Measurements from ENCODE around the gene ZFAND3.

The ZFAND3 gene, protein sequence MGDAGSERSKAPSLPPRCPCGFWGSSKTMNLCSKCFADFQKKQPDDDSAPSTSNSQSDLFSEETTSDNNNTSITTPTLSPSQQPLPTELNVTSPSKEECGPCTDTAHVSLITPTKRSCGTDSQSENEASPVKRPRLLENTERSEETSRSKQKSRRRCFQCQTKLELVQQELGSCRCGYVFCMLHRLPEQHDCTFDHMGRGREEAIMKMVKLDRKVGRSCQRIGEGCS

GRCh38 chr6:37819177-37819801, at the start of gene ZFAND3:
Gene ZFAND3, plus strand, starts transcription at chr6:37819727. Its CDS starts 219 bp downstream, at chr6:37819946.
- peak; percentile 96 for DNase-seq

DNA sequence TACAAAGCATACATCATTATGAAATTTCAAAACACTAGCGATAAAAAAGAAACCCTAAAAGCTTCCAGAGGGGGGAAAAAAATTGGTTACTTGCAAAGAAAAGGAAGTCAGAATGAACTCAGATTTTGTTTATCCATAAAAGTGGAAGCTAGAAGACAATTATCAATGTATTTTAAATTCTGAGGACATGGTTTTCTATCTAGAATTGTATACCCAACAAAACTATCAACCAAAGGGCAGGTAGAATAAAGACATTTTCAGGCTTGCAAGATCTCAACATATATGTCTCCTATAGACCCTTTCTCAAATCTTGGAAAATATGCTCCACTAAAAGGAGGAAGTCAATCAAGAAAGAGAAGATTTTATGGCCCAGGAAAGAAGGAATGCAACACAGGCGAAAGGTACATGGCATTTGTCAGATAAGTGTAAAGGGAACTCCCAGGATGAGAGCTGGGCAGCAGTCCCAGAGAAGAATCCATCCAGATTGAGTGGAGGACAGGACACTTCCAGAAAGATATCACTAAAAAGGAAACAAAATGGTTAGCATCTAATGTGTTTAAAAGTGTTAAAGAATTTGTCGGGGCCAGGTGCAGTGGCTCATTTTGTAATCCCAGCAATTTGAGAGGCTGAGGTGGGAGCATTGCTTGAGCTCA, 45.4 kb upstream of the ZFAND3 start:
- no peak for DNase-seq

GRCh38 chr6:37776566-37776965, 43.0 kb upstream of the ZFAND3 start:
- no peak for DNase-seq

- DNase-seq: no peak
Observed at GRCh38 chr6:37777272-37777834, 42.2 kb upstream of the ZFAND3 start.

- DNase-seq: no peak
Observed at GRCh38 chr6:37779111-37779800, 40.3 kb upstream of the ZFAND3 start.

GRCh38 chr6:37779902-37780628, 39.5 kb upstream of the ZFAND3 start:
- no peak for DNase-seq

- DNase-seq: no peak
Observed at GRCh38 chr6:37781788-37782187, 37.7 kb upstream of the ZFAND3 start.

GRCh38 chr6:37783025-37783855, 36.3 kb upstream of the ZFAND3 start:
- DNase-seq: no peak

- no peak for DNase-seq
Observed at GRCh38 chr6:37783856-37784584, 35.5 kb upstream of the ZFAND3 start.

DNA sequence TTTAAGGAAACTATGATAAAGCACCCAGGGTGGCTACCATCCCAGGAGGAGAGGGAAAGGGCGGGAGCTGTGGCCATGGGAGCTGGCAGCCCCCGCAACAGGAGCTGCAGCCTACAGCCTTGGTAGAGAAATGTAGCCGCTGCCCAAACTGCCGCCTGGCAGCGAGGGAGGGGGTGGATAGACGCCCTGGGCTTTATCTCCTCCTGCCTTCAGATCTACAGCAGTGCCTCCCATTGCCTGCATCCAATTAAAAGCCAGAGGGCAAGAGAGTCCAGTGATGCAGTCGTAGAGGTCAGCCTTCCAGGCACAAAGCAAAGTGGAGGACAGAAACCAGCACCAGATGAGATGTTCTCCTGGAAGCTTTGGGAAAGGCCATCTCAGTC, 35.0 kb upstream of the ZFAND3 start:
- DNase-seq: no peak

- DNase-seq: no peak
Observed at GRCh38 chr6:37785002-37785662, 34.4 kb upstream of the ZFAND3 start.

DNA sequence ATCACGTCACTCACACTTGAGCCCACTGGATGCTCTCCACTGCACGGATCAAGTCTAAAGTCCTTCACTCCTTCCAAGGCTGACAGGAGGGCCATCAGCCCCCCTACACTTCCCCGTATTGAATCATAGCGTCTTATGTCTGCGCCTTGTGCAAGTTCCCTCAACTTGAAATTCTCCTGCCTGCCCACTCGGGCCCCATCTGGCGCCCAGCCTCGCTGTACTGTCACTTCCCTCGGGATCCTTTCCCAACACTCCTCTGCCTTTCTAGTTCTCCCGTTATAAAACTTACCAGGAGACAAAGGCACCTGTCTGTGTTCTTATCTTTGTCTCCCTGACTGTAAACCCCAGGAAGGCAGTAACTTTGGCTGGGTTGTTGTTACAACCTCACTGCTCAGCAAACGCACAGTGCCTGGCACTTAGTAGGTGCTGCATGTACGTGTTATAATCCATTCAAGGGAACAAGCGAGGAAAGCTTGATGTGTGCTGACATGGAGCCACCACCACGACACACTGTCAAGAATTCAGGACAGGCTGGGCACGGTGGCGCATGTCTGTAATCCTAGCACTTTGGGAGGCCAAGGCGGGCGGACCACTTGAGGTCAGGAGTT, 33.8 kb upstream of the ZFAND3 start:
- DNase-seq: no peak

DNA sequence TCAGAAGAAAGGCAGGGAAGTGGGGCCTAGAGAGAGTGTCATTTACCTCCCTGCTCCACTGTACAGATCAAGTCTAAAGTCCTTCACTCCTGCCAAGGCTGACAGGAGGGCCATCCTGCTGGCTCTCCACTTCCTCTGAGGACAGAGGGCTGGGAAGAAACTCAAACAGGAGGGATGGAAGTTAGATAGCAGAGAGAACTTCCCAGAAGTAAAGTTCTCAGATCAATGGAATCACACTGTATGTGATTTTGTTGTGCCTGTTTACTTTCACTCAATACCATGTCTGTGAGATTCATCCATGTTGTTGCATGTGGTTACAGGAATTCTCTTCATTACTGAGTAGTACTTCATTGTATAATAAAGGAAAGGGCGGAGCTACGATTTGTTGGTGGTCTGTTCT, 32.3 kb upstream of the ZFAND3 start:
- DNase-seq: no peak

DNA sequence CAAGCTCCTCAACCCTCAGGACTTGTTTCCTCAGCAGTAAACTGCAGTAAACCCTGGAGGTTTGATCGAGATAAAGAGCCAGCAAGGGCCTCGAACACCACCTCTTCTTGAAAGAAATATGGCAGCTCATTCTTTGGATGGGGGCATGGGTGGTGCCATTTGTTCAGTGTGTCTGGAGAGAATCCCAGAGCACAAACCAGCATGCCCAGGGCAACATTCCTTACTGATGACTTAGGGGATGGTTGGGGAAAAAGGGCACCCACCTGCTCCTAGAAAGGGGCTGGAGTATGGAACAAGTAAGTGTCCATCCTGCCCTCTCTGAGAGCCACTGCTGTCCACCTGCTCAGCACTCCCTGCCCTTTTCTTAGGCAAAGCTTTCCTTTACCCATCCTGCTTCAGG, 31.3 kb upstream of the ZFAND3 start:
- no peak for DNase-seq

- DNase-seq: peak; percentile 95
Observed at GRCh38 chr6:37791156-37791919, 28.2 kb upstream of the ZFAND3 start.

- DNase-seq: no peak
Observed at GRCh38 chr6:37792457-37793033, 27.0 kb upstream of the ZFAND3 start.

- DNase-seq: no peak
Observed at GRCh38 chr6:37793067-37793466, 26.5 kb upstream of the ZFAND3 start.

- no peak for DNase-seq
Observed at GRCh38 chr6:37794825-37795224, 24.7 kb upstream of the ZFAND3 start.

Data from NCI-H1694 treated with DMSO at 0.1 percent for 48 hours (cell line).